WTC11 (cell line): Measurements from ENCODE around the gene TTC4. TPM values are rescaled to one million over a fixed set of nuclear protein-coding genes. Genes with fewer than 3 reads are reported as not detected.

Source experiments
- ATAC-seq: fragments of 200-7000 bp; cut with Tn5 transposase; 2 replicates; pipeline ENCODE4 v1.10.0; 2021; ENCODE audit warnings: mild to moderate bottlenecking, moderate library complexity
- CTCF ChIA-PET: fragments of 300-600 bp; sonication (Branson Sonifier 250); formaldehyde crosslinking; loops from one replicate; lab custom pipeline; 2021; ENCODE audit warnings: antibody characterized with exemption; lab: Charles Lee
- POLR2A ChIA-PET: fragments of 350-600 bp; sonication (Branson Sonifier 250); formaldehyde crosslinking; loops from one replicate; lab custom pipeline; 2021; ENCODE audit warnings: antibody characterized with exemption; lab: Charles Lee
- DNase-seq: peaks from one replicate; pipeline ENCODE4 v3.0.0; 2021; ENCODE audit warnings: low spot score
- H3K27ac Mint-ChIP-seq: 2 replicates; pipeline ENCODE4 v1.8.0; 2021; ENCODE audit warnings: mixed read lengths
- H3K27me3 Mint-ChIP-seq: 2 replicates; pipeline ENCODE4 v1.8.0; 2021; ENCODE audit warnings: low read depth, mild to moderate bottlenecking, moderate library complexity, mixed read lengths
- H3K36me3 Mint-ChIP-seq: 2 replicates; pipeline ENCODE4 v1.8.0; 2021; ENCODE audit warnings: mixed read lengths
- H3K4me1 Mint-ChIP-seq: 2 replicates; pipeline ENCODE4 v1.8.0; 2022; ENCODE audit warnings: mixed read lengths
- H3K4me3 Mint-ChIP-seq: 2 replicates; pipeline ENCODE4 v1.8.0; 2021; ENCODE audit warnings: mild to moderate bottlenecking, moderate library complexity, mixed read lengths
- H3K9me3 Mint-ChIP-seq: 2 replicates; pipeline ENCODE4 v1.8.0; 2021; ENCODE audit warnings: mixed read lengths
- ESRRA ChIP-seq: sonication (generic); formaldehyde crosslinking; IDR thresholded peaks from 2 replicates; pipeline ENCODE4 v1.8.1; 2022; ENCODE audit warnings: mild to moderate bottlenecking, missing genetic modification reagents, borderline replicate concordance
- FOXP1 ChIP-seq: sonication (generic); formaldehyde crosslinking; IDR thresholded peaks from 2 replicates; pipeline ENCODE4 v1.8.0; 2022; ENCODE audit warnings: missing genetic modification reagents, mild to moderate bottlenecking, moderate library complexity, borderline replicate concordance
- NFATC4 ChIP-seq: fragments of 250-450 bp; sonication (Bioruptor Pico); IDR thresholded peaks from 2 replicates; pipeline ENCODE4 v1.9.0; 2021; ENCODE audit warnings: mild to moderate bottlenecking
- NR1H2 ChIP-seq: sonication (generic); formaldehyde crosslinking; IDR thresholded peaks from 2 replicates; pipeline ENCODE4 v1.9.0; 2021; ENCODE audit warnings: mild to moderate bottlenecking, moderate library complexity, missing genetic modification reagents
- RORB ChIP-seq: fragments of 250-450 bp; sonication (Bioruptor Pico); IDR thresholded peaks from 2 replicates; pipeline ENCODE4 v1.9.0; 2021; ENCODE audit warnings: mild to moderate bottlenecking
- SP1 ChIP-seq: sonication (generic); formaldehyde crosslinking; conservative IDR thresholded peaks from 2 replicates; pipeline ENCODE4 v1.8.1; 2022; ENCODE audit warnings: missing genetic modification reagents
- ZNF219 ChIP-seq: sonication (generic); formaldehyde crosslinking; IDR thresholded peaks from 2 replicates; pipeline ENCODE4 v1.8.0; 2023; ENCODE audit warnings: missing genetic modification reagents, mild to moderate bottlenecking, borderline replicate concordance
- ZNF232 ChIP-seq: sonication (generic); formaldehyde crosslinking; IDR thresholded peaks from 2 replicates; pipeline ENCODE4 v1.8.0; 2022; ENCODE audit warnings: mild to moderate bottlenecking, missing genetic modification reagents
- total RNA-seq: library from RNA; stranded (reverse); gene quantifications from 3 replicates; pipeline ENCODE4 v1.2.3, GENCODE V29; 2021
- TF ChIP-seq, protein P1 (sequence below): fragments of 250-450 bp; sonication (Bioruptor Pico); IDR thresholded peaks from 2 replicates; pipeline ENCODE4 v1.9.0; 2021; ENCODE audit warnings: mild to moderate bottlenecking, borderline replicate concordance
- TF ChIP-seq, protein P2 (sequence below): fragments of 200-600 bp; IDR thresholded peaks from 2 replicates; pipeline ENCODE4 v1.8.0; 2022; ENCODE audit warnings: antibody characterized with exemption
- TF ChIP-seq, protein P3 (sequence below): sonication (generic); formaldehyde crosslinking; IDR thresholded peaks from 2 replicates; pipeline ENCODE4 v1.8.0; 2022; ENCODE audit warnings: missing genetic modification reagents
- TF ChIP-seq, protein P4 (sequence below): sonication (generic); formaldehyde crosslinking; IDR thresholded peaks from 2 replicates; pipeline ENCODE4 v1.8.1; 2022; ENCODE audit warnings: missing genetic modification reagents, borderline replicate concordance
- TF ChIP-seq, protein P5 (sequence below): sonication (generic); formaldehyde crosslinking; IDR thresholded peaks from 2 replicates; pipeline ENCODE4 v1.8.0; 2022; ENCODE audit warnings: mild to moderate bottlenecking, missing genetic modification reagents

Gene TTC4
- total RNA-seq, 1 experiment from 2014 or later, result 18.8 TPM

DNA sequence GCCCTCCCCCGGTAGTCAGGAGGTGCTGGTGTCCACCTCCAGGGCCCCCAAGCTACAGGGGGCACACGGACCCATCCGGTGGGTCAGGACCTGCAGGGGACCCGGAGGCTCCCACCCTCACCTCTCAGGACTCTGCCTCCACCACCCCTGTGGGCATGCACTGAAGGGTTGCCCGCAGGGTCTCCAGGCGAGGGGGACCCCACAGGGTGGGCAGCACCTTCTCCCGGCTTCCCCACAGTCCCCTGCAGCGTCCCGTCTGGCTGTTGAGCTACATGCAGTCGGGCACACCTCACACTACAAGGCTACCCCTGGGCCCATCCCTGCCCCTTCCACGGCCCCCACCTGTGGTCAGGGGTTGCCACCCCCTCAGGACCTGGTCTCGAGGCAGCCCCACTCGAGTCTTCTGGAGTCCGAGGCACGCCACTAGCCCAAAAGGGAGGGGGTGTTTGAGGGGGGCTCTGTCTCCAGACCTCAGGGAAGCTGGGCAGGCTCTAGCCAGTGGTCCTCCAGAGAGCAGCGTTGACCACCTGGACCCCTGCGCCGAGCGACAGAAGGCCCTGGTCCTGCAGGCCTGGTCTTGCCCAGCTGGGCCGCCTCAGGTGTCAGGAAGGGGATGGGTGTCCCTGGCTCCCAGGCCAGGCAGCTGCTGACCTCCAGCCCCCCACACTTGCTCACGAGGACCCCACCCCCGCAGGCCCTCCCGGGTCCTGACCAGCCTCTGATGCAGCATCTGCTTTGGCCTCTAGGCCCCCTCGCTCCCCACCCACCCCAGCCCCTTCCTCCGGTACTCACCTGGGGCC, 39.0 kb downstream of the TTC4 start (continued):
- TF ChIP-seq, protein P1, sequence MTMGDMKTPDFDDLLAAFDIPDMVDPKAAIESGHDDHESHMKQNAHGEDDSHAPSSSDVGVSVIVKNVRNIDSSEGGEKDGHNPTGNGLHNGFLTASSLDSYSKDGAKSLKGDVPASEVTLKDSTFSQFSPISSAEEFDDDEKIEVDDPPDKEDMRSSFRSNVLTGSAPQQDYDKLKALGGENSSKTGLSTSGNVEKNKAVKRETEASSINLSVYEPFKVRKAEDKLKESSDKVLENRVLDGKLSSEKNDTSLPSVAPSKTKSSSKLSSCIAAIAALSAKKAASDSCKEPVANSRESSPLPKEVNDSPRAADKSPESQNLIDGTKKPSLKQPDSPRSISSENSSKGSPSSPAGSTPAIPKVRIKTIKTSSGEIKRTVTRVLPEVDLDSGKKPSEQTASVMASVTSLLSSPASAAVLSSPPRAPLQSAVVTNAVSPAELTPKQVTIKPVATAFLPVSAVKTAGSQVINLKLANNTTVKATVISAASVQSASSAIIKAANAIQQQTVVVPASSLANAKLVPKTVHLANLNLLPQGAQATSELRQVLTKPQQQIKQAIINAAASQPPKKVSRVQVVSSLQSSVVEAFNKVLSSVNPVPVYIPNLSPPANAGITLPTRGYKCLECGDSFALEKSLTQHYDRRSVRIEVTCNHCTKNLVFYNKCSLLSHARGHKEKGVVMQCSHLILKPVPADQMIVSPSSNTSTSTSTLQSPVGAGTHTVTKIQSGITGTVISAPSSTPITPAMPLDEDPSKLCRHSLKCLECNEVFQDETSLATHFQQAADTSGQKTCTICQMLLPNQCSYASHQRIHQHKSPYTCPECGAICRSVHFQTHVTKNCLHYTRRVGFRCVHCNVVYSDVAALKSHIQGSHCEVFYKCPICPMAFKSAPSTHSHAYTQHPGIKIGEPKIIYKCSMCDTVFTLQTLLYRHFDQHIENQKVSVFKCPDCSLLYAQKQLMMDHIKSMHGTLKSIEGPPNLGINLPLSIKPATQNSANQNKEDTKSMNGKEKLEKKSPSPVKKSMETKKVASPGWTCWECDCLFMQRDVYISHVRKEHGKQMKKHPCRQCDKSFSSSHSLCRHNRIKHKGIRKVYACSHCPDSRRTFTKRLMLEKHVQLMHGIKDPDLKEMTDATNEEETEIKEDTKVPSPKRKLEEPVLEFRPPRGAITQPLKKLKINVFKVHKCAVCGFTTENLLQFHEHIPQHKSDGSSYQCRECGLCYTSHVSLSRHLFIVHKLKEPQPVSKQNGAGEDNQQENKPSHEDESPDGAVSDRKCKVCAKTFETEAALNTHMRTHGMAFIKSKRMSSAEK (CRISPR knock-in tag), result no peak
- TF ChIP-seq ZNF232 (CRISPR knock-in tag) (no peak), NR1H2 (CRISPR knock-in tag) (no peak)

DNA sequence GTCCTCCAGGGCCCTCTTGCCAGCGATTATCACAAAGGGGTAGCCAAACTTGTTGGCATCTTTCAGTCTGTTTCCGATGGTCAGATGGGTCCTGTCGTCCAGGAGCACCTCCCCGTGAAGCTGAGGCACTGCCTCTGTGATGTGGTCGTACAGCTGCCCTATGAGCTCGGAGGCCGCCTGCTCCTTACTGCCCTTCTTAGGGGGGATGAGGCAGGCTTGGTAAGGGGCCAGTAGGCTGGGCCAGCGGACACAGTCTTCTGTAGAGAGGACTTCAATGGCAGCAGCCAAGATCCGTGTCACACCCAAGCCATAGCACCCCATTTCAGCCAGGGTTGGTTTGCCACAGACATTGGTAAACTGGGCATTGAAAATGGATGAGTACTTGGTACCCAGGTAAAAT, 42.2 kb downstream of the TTC4 start:
- no peak for TF ChIP-seq SP1 (CRISPR knock-in tag)
- TF ChIP-seq, protein P2, sequence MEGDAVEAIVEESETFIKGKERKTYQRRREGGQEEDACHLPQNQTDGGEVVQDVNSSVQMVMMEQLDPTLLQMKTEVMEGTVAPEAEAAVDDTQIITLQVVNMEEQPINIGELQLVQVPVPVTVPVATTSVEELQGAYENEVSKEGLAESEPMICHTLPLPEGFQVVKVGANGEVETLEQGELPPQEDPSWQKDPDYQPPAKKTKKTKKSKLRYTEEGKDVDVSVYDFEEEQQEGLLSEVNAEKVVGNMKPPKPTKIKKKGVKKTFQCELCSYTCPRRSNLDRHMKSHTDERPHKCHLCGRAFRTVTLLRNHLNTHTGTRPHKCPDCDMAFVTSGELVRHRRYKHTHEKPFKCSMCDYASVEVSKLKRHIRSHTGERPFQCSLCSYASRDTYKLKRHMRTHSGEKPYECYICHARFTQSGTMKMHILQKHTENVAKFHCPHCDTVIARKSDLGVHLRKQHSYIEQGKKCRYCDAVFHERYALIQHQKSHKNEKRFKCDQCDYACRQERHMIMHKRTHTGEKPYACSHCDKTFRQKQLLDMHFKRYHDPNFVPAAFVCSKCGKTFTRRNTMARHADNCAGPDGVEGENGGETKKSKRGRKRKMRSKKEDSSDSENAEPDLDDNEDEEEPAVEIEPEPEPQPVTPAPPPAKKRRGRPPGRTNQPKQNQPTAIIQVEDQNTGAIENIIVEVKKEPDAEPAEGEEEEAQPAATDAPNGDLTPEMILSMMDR, result no peak
- TF ChIP-seq ESRRA (CRISPR knock-in tag), result no peak
- TF ChIP-seq FOXP1 (CRISPR knock-in tag), result no peak
- TF ChIP-seq, protein P3, sequence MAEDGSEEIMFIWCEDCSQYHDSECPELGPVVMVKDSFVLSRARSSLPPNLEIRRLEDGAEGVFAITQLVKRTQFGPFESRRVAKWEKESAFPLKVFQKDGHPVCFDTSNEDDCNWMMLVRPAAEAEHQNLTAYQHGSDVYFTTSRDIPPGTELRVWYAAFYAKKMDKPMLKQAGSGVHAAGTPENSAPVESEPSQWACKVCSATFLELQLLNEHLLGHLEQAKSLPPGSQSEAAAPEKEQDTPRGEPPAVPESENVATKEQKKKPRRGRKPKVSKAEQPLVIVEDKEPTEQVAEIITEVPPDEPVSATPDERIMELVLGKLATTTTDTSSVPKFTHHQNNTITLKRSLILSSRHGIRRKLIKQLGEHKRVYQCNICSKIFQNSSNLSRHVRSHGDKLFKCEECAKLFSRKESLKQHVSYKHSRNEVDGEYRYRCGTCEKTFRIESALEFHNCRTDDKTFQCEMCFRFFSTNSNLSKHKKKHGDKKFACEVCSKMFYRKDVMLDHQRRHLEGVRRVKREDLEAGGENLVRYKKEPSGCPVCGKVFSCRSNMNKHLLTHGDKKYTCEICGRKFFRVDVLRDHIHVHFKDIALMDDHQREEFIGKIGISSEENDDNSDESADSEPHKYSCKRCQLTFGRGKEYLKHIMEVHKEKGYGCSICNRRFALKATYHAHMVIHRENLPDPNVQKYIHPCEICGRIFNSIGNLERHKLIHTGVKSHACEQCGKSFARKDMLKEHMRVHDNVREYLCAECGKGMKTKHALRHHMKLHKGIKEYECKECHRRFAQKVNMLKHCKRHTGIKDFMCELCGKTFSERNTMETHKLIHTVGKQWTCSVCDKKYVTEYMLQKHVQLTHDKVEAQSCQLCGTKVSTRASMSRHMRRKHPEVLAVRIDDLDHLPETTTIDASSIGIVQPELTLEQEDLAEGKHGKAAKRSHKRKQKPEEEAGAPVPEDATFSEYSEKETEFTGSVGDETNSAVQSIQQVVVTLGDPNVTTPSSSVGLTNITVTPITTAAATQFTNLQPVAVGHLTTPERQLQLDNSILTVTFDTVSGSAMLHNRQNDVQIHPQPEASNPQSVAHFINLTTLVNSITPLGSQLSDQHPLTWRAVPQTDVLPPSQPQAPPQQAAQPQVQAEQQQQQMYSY, result no peak
- TF ChIP-seq ZNF219 (CRISPR knock-in tag), result no peak
- TF ChIP-seq RORB (CRISPR knock-in tag), result no peak
- TF ChIP-seq, protein P4, sequence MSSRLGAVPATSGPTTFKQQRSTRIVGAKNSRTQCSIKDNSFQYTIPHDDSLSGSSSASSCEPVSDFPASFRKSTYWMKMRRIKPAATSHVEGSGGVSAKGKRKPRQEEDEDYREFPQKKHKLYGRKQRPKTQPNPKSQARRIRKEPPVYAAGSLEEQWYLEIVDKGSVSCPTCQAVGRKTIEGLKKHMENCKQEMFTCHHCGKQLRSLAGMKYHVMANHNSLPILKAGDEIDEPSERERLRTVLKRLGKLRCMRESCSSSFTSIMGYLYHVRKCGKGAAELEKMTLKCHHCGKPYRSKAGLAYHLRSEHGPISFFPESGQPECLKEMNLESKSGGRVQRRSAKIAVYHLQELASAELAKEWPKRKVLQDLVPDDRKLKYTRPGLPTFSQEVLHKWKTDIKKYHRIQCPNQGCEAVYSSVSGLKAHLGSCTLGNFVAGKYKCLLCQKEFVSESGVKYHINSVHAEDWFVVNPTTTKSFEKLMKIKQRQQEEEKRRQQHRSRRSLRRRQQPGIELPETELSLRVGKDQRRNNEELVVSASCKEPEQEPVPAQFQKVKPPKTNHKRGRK (CRISPR knock-in tag), result no peak
- TF ChIP-seq, protein P5, sequence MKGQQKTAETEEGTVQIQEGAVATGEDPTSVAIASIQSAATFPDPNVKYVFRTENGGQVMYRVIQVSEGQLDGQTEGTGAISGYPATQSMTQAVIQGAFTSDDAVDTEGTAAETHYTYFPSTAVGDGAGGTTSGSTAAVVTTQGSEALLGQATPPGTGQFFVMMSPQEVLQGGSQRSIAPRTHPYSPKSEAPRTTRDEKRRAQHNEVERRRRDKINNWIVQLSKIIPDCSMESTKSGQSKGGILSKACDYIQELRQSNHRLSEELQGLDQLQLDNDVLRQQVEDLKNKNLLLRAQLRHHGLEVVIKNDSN (CRISPR knock-in tag), result no peak
- TF ChIP-seq NFATC4, result no peak
- H3K36me3 Mint-ChIP-seq, result 0 out of 2 replicates have a peak, but pooled peaks cover 8% of the 10 kb centered on the region
- no peak overlapping the region for H3K4me3 Mint-ChIP-seq
- no peak overlapping the region for H3K27ac Mint-ChIP-seq
- ChIA-PET CTCF (no interaction called here), POLR2A (no interaction called here)
- peaks cover 3% of the 10 kb centered on the region; the same call in 1 of the 2 replicates for H3K4me1 Mint-ChIP-seq
- no peak for ATAC-seq
- no peaks in the 10 kb centered on the region for H3K27me3 Mint-ChIP-seq
- DNase-seq, result no peak
- no peaks in the 10 kb centered on the region for H3K9me3 Mint-ChIP-seq
